T-helper 17 cell (primary cell): ENCODE measurements around the gene CABP2. TPM values are rescaled to one million over a fixed set of nuclear protein-coding genes. Genes with fewer than 3 reads are reported as not detected.
"Not testable (repeated sequence)": the region's sequence is repeated elsewhere in the genome, so short reads cannot be mapped to it uniquely, and the experiment has no call there.

ENCODE experiments used
- ATAC-seq: fragments of 150-1000 bp; cut with Tn5 transposase; 2 replicates; pipeline ENCODE4 v1.10.0; 2021; ENCODE audit warnings: mild to moderate bottlenecking, moderate library complexity
- DNase-seq, 3 donors: peaks; one replicate each; pipeline versions ENCODE4 v3.0.0 to v3.0.0-alpha.2; 2020 to 2021
- H3K9me3 ChIP-seq: one replicate; pipeline ENCODE4 v1.7.0; 2013; ENCODE audit warnings: low read length, mild to moderate bottlenecking; ENCODE audit not compliant: control insufficient read depth, poor library complexity, severe bottlenecking
- H3K27ac Mint-ChIP-seq: one replicate; pipeline ENCODE4 v1.8.0; 2022; ENCODE audit warnings: mild to moderate bottlenecking, moderate library complexity, mixed read lengths
- H3K27me3 Mint-ChIP-seq: one replicate; pipeline ENCODE4 v1.8.0; 2022; ENCODE audit warnings: mixed read lengths
- H3K36me3 Mint-ChIP-seq: one replicate; pipeline ENCODE4 v1.8.0; 2022; ENCODE audit warnings: low read depth, mixed read lengths
- H3K4me1 Mint-ChIP-seq: one replicate; pipeline ENCODE4 v1.8.0; 2022; ENCODE audit warnings: mild to moderate bottlenecking, mixed read lengths
- H3K4me3 Mint-ChIP-seq: one replicate; pipeline ENCODE4 v1.8.0; 2022; ENCODE audit warnings: mild to moderate bottlenecking, moderate library complexity, mixed read lengths
- total RNA-seq, 4 donors: library from RNA in 2 of 4; stranded (reverse) in 2 of 4; gene quantifications; one replicate each; pipeline ENCODE4 v1.2.3 and lab custom pipeline; 2022 to 2026

CABP2 gene
- total RNA-seq, 2 donors from 2014 or later = not detected

GRCh38 chr11:67492801-67493547 lies 30.3 kb downstream of the CABP2 start:
- H3K36me3 Mint-ChIP-seq = peaks cover under 1% of the 10 kb centered on the region

GRCh38 chr11:67492069-67492727 lies 31.0 kb downstream of the CABP2 start:
- Mint-ChIP-seq H3K27ac (no peak overlapping the region), H3K27me3 (no peaks in the 10 kb centered on the region), H3K4me3 (no peak overlapping the region), H3K36me3 (peaks cover 5% of the 10 kb centered on the region), H3K4me1 (peaks cover 28% of the 10 kb centered on the region)
- DNase-seq (no peak), ATAC-seq (no peak)
- no peaks in the 10 kb centered on the region for H3K9me3 ChIP-seq

More at GRCh38 chr11:67492801-67493547, 30.3 kb downstream of the CABP2 start:
- no peaks in the 10 kb centered on the region for H3K9me3 ChIP-seq
- Mint-ChIP-seq H3K4me3 (no peak overlapping the region), H3K4me1 (peaks cover 21% of the 10 kb centered on the region), H3K27me3 (no peaks in the 10 kb centered on the region), H3K27ac (no peak overlapping the region)
- DNase-seq (no peak), ATAC-seq (peak; percentile 27)

- no peak for DNase-seq
- H3K9me3 ChIP-seq = no peaks in the 10 kb centered on the region
- ATAC-seq = no peak
- Mint-ChIP-seq H3K36me3 (peaks cover 5% of the 10 kb centered on the region), H3K4me1 (peaks cover 34% of the 10 kb centered on the region), H3K4me3 (no peak overlapping the region), H3K27ac (no peak overlapping the region), H3K27me3 (no peaks in the 10 kb centered on the region)
These were observed 31.8 kb downstream of the CABP2 start for GRCh38 chr11:67491276-67492068.

GRCh38 chr11:67490727-67491065 lies 32.5 kb downstream of the CABP2 start:
- DNase-seq (no peak), ATAC-seq (no peak)
- H3K4me3 Mint-ChIP-seq = no peak overlapping the region
- peaks cover 5% of the 10 kb centered on the region for H3K36me3 Mint-ChIP-seq
- H3K27ac Mint-ChIP-seq = no peak overlapping the region
- no peaks in the 10 kb centered on the region for H3K9me3 ChIP-seq
- H3K27me3 Mint-ChIP-seq = no peaks in the 10 kb centered on the region
- peaks cover 37% of the 10 kb centered on the region for H3K4me1 Mint-ChIP-seq

GRCh38 chr11:67489885-67490726 lies 33.1 kb downstream of the CABP2 start:
- H3K9me3 ChIP-seq = no peaks in the 10 kb centered on the region
- DNase-seq (no peak), ATAC-seq (no peak)
- Mint-ChIP-seq H3K36me3 (peaks cover 5% of the 10 kb centered on the region), H3K4me3 (no peak overlapping the region), H3K27me3 (no peaks in the 10 kb centered on the region), H3K27ac (peak overlapping the region; percentile 14), H3K4me1 (peaks cover 39% of the 10 kb centered on the region)

GRCh38 chr11:67489203-67489884 lies 33.9 kb downstream of the CABP2 start:
- Mint-ChIP-seq H3K4me1 (peaks cover 46% of the 10 kb centered on the region), H3K36me3 (peaks cover 5% of the 10 kb centered on the region), H3K4me3 (no peak overlapping the region), H3K27ac (peak overlapping the region; percentile 14), H3K27me3 (no peaks in the 10 kb centered on the region)
- H3K9me3 ChIP-seq = no peaks in the 10 kb centered on the region
- no peak for DNase-seq
- ATAC-seq = no peak

GRCh38 chr11:67486481-67487195 lies 36.6 kb downstream of the CABP2 start:
- H3K4me3 Mint-ChIP-seq = peak overlapping the region; percentile 96
- H3K36me3 Mint-ChIP-seq = peaks cover 7% of the 10 kb centered on the region
- DNase-seq (no peak), ATAC-seq (no peak)
- no peaks in the 10 kb centered on the region for H3K9me3 ChIP-seq
- peak overlapping the region; percentile 99 for H3K27ac Mint-ChIP-seq
- H3K4me1 Mint-ChIP-seq = peaks cover 63% of the 10 kb centered on the region
- H3K27me3 Mint-ChIP-seq = no peaks in the 10 kb centered on the region

GRCh38 chr11:67485873-67486361 lies 37.3 kb downstream of the CABP2 start:
- ATAC-seq, H3K27me3 Mint-ChIP-seq, DNase-seq, H3K36me3 Mint-ChIP-seq, H3K9me3 ChIP-seq: not testable (repeated sequence)
- peaks cover 61% of the 10 kb centered on the region for H3K4me1 Mint-ChIP-seq
- peak overlapping the region; percentile 99 for H3K27ac Mint-ChIP-seq
- H3K4me3 Mint-ChIP-seq = peak overlapping the region; percentile 96

- H3K36me3 Mint-ChIP-seq = peaks cover 7% of the 10 kb centered on the region
- peak overlapping the region; percentile 96 for H3K4me3 Mint-ChIP-seq
- DNase-seq (peak in 2 of 3 donors; percentile 44 to 53), ATAC-seq (peak; percentile 30)
- H3K27me3 Mint-ChIP-seq = no peaks in the 10 kb centered on the region
- no peaks in the 10 kb centered on the region for H3K9me3 ChIP-seq
- peak overlapping the region; percentile 99 for H3K27ac Mint-ChIP-seq
- peaks cover 57% of the 10 kb centered on the region for H3K4me1 Mint-ChIP-seq
These were observed 38.4 kb downstream of the CABP2 start for GRCh38 chr11:67484847-67485311.

- DNase-seq (peak in 1 of 3 donors; percentile 34), ATAC-seq (peak; percentile 38)
- peaks cover 7% of the 10 kb centered on the region for H3K36me3 Mint-ChIP-seq
- no peaks in the 10 kb centered on the region for H3K27me3 Mint-ChIP-seq
- no peaks in the 10 kb centered on the region for H3K9me3 ChIP-seq
- peak overlapping the region; percentile 96 for H3K4me3 Mint-ChIP-seq
- H3K27ac Mint-ChIP-seq = peak overlapping the region; percentile 99
- peaks cover 57% of the 10 kb centered on the region for H3K4me1 Mint-ChIP-seq
These were observed 39.2 kb downstream of the CABP2 start for GRCh38 chr11:67483831-67484665.
